ENCODE measurements around the gene NDOR1. TPM values are rescaled to one million over a fixed set of nuclear protein-coding genes. Genes with fewer than 3 reads are reported as not detected.
A peak's percentile ranks its signal among the peaks of the same experiment; 100 is the strongest.

Gene NDOR1
- polyA plus RNA-seq, 3 donors: 4.4 to 26.9 (median 5.2) TPM

- peaks cover 3 to 22% (median 14%) of the 10 kb centered on the region in 3 donors for H3K27me3 Mint-ChIP-seq (ENCODE audit: low read depth in 3 of 3)
- Histone ChIP-seq H3K4me2 (replicated peaks; ENCODE audit: extremely low read depth, low read length, poor library complexity, severe bottlenecking) (no peak overlapping the region), H3K9me3 (replicated peaks in 1 of 2; ENCODE audit: control insufficient read depth in 1 of 2, insufficient read depth in 1 of 2, low read length in 2 of 2) (no peaks in the 10 kb centered on the region), H3K36me3 (replicated peaks in 1 of 2; ENCODE audit: control insufficient read depth in 1 of 2, insufficient read depth in 2 of 2, low read length in 2 of 2) (peaks cover 24 to 29% of the 10 kb centered on the region in 2 donors), H3K79me2 (ENCODE audit: insufficient read depth, low read length) (no peaks in the 10 kb centered on the region), H2AFZ (ENCODE audit: insufficient read depth, low read depth, low read length, poor library complexity, severe bottlenecking) (no peak overlapping the region), H4K20me1 (ENCODE audit: insufficient read depth, low read length) (no peaks in the 10 kb centered on the region), H3K27ac (ENCODE audit: low read depth in 1 of 2, low read length in 2 of 2) (peak overlapping the region in 1 of 2 donors; percentile 20), H3K4me3 (replicated peaks in 1 of 3; ENCODE audit: low read depth in 2 of 3, low read length in 3 of 3) (no peak overlapping the region), H3K4me1 (ENCODE audit: control insufficient read depth in 1 of 2, insufficient read depth in 2 of 2, low read length in 2 of 2) (peaks cover 18 to 38% of the 10 kb centered on the region in 2 donors), H3K27me3 (ENCODE audit: control insufficient read depth in 2 of 2, insufficient read depth in 2 of 2, low read length in 2 of 2) (peaks cover 0 to 14% of the 10 kb centered on the region in 2 donors), H3K9ac (ENCODE audit: insufficient read depth, low read length, poor library complexity, severe bottlenecking) (no peak overlapping the region)
- WGBS (ENCODE audit: insufficient coverage): 61% methylated on average over 11 of the region's 12 CpGs
- peaks cover 13 to 24% of the 10 kb centered on the region in 2 donors for H3K36me3 Mint-ChIP-seq
- H3K4me3 Mint-ChIP-seq: no peak overlapping the region
- DNase-seq: no peak
- H3K27ac Mint-ChIP-seq: no peak overlapping the region
- intact Hi-C loops (cut with micrococcal nuclease): no loop called here
- TF ChIP-seq, protein P1, sequence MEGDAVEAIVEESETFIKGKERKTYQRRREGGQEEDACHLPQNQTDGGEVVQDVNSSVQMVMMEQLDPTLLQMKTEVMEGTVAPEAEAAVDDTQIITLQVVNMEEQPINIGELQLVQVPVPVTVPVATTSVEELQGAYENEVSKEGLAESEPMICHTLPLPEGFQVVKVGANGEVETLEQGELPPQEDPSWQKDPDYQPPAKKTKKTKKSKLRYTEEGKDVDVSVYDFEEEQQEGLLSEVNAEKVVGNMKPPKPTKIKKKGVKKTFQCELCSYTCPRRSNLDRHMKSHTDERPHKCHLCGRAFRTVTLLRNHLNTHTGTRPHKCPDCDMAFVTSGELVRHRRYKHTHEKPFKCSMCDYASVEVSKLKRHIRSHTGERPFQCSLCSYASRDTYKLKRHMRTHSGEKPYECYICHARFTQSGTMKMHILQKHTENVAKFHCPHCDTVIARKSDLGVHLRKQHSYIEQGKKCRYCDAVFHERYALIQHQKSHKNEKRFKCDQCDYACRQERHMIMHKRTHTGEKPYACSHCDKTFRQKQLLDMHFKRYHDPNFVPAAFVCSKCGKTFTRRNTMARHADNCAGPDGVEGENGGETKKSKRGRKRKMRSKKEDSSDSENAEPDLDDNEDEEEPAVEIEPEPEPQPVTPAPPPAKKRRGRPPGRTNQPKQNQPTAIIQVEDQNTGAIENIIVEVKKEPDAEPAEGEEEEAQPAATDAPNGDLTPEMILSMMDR (IDR thresholded peaks at IDR 0.05): no peak
- H3K4me1 Mint-ChIP-seq: peaks cover 10% of the 10 kb centered on the region
- H3K9me3 Mint-ChIP-seq: no peaks in the 10 kb centered on the region
Observed at GRCh38 chr9:137218754-137219271, 13.3 kb downstream of the NDOR1 start.

- H2AFZ ChIP-seq (ENCODE audit: insufficient read depth, low read depth, low read length, poor library complexity, severe bottlenecking): no peak overlapping the region
- DNase-seq: no peak
- no peaks in the 10 kb centered on the region for H4K20me1 ChIP-seq (ENCODE audit: insufficient read depth, low read length)
- Mint-ChIP-seq H3K36me3 (peaks cover 10 to 16% of the 10 kb centered on the region in 2 donors), H3K9me3 (no peaks in the 10 kb centered on the region), H3K4me1 (peaks cover 19% of the 10 kb centered on the region), H3K27ac (peak overlapping the region in 1 of 7 donors; percentile 42), H3K27me3 (ENCODE audit: low read depth in 3 of 3) (peaks cover 3 to 22% (median 14%) of the 10 kb centered on the region in 3 donors), H3K4me3 (no peak overlapping the region)
- peaks cover 16 to 19% of the 10 kb centered on the region in 2 donors for H3K36me3 ChIP-seq (replicated peaks in 1 of 2; ENCODE audit: control insufficient read depth in 1 of 2, insufficient read depth in 2 of 2, low read length in 2 of 2)
- H3K4me2 ChIP-seq (replicated peaks; ENCODE audit: extremely low read depth, low read length, poor library complexity, severe bottlenecking): no peak overlapping the region
- H3K27ac ChIP-seq (ENCODE audit: low read depth in 1 of 2, low read length in 2 of 2): no peak overlapping the region
- TF ChIP-seq, protein P1 (IDR thresholded peaks at IDR 0.05): no peak
- H3K9ac ChIP-seq (ENCODE audit: insufficient read depth, low read length, poor library complexity, severe bottlenecking): no peak overlapping the region
- no peaks in the 10 kb centered on the region for H3K79me2 ChIP-seq (ENCODE audit: insufficient read depth, low read length)
- peaks cover 27 to 48% of the 10 kb centered on the region in 2 donors for H3K4me1 ChIP-seq (ENCODE audit: control insufficient read depth in 1 of 2, insufficient read depth in 2 of 2, low read length in 2 of 2)
- peaks cover 0 to 14% of the 10 kb centered on the region in 2 donors for H3K27me3 ChIP-seq (ENCODE audit: control insufficient read depth in 2 of 2, insufficient read depth in 2 of 2, low read length in 2 of 2)
- no peak overlapping the region for H3K4me3 ChIP-seq (replicated peaks in 1 of 3; ENCODE audit: low read depth in 2 of 3, low read length in 3 of 3)
- intact Hi-C loops (cut with micrococcal nuclease): loop anchor here in 1 of 2 donors (5.0 kb wide), 1 partner anchor 93 kb away; no protein-coding TSS in a partner anchor
- WGBS (ENCODE audit: insufficient coverage): 95% methylated on average over 9 of the region's 10 CpGs
- no peaks in the 10 kb centered on the region for H3K9me3 ChIP-seq (replicated peaks in 1 of 2; ENCODE audit: control insufficient read depth in 1 of 2, insufficient read depth in 1 of 2, low read length in 2 of 2)
Observed at GRCh38 chr9:137219757-137220316, 14.3 kb downstream of the NDOR1 start.

Data from CD14-positive monocyte (primary cell).